Activated CD4-positive, alpha-beta memory T cell treated with anti-CD3 and anti-CD28 coated beads, Interleukin-2, amount 10 ng/mL, durations not matched to agents 7 days and 5 days (primary cell): ENCODE results near the gene OLIG1. TPM values are rescaled to one million over a fixed set of nuclear protein-coding genes. Genes with fewer than 3 reads are reported as not detected.

Experiments used
- CTCF ChIA-PET: fragments of 350-600 bp; sonication (Branson Sonifier 250); formaldehyde crosslinking; loops from one replicate; lab custom pipeline; 2021; ENCODE audit warnings: antibody characterized with exemption, inconsistent platforms; lab: Charles Lee
- POLR2A ChIA-PET: fragments of 350-600 bp; sonication (Branson Sonifier 250); formaldehyde crosslinking; loops from one replicate; lab custom pipeline; 2021; ENCODE audit warnings: antibody characterized with exemption; lab: Charles Lee
- DNase-seq: peaks from one replicate; pipeline ENCODE4 v3.0.0-alpha.2; 2020
- H3K27ac Mint-ChIP-seq: one replicate; pipeline ENCODE4 v1.8.0; 2021; ENCODE audit warnings: mild to moderate bottlenecking, mixed read lengths
- H3K27me3 Mint-ChIP-seq: one replicate; pipeline ENCODE4 v1.8.0; 2021; ENCODE audit warnings: mixed read lengths
- H3K36me3 Mint-ChIP-seq: one replicate; pipeline ENCODE4 v1.8.0; 2021; ENCODE audit warnings: low read depth, mixed read lengths
- H3K4me1 Mint-ChIP-seq: one replicate; pipeline ENCODE4 v1.8.0; 2021; ENCODE audit warnings: mixed read lengths
- H3K4me3 Mint-ChIP-seq: one replicate; pipeline ENCODE4 v1.8.0; 2021; ENCODE audit warnings: mild to moderate bottlenecking, mixed read lengths
- H3K9me3 Mint-ChIP-seq: one replicate; pipeline ENCODE4 v1.8.0; 2021; ENCODE audit warnings: mixed read lengths
- total RNA-seq, 2 experiments: library from RNA; stranded (reverse); gene quantifications; one replicate each; pipeline ENCODE4 v1.2.3, GENCODE V29; 2021

The OLIG1 gene
- total RNA-seq, 2 experiments from 2014 or later: not detected

- DNase-seq: no peak
- Mint-ChIP-seq H3K36me3 (no peaks in the 10 kb centered on the region), H3K4me1 (peaks cover 23% of the 10 kb centered on the region), H3K9me3 (no peaks in the 10 kb centered on the region), H3K27me3 (peaks cover 72% of the 10 kb centered on the region), H3K4me3 (no peak overlapping the region), H3K27ac (no peak overlapping the region)
- ChIA-PET CTCF (no interaction called here), POLR2A (no interaction called here)
Observed at GRCh38 chr21:33073636-33074035, 3.7 kb downstream of the OLIG1 start.

- ChIA-PET CTCF (no interaction called here), POLR2A (no interaction called here)
- no peaks in the 10 kb centered on the region for H3K36me3 Mint-ChIP-seq
- no peak for DNase-seq
- H3K27ac Mint-ChIP-seq: no peak overlapping the region
- no peaks in the 10 kb centered on the region for H3K9me3 Mint-ChIP-seq
- peaks cover 61% of the 10 kb centered on the region for H3K27me3 Mint-ChIP-seq
- H3K4me1 Mint-ChIP-seq: peaks cover 22% of the 10 kb centered on the region
- no peak overlapping the region for H3K4me3 Mint-ChIP-seq
Observed at GRCh38 chr21:33075128-33075527, 5.2 kb downstream of the OLIG1 start.

- peaks cover 66% of the 10 kb centered on the region for H3K27me3 Mint-ChIP-seq
- no peaks in the 10 kb centered on the region for H3K36me3 Mint-ChIP-seq
- H3K27ac Mint-ChIP-seq: no peak overlapping the region
- H3K4me1 Mint-ChIP-seq: peaks cover 22% of the 10 kb centered on the region
- ChIA-PET POLR2A (no interaction called here), CTCF (interaction anchor here (1.5 kb wide), 1 partner anchor 9 kb away, joined by 3 read pairs; no protein-coding TSS in a partner anchor)
- no peak for DNase-seq
- no peaks in the 10 kb centered on the region for H3K9me3 Mint-ChIP-seq
- H3K4me3 Mint-ChIP-seq: no peak overlapping the region
Observed at GRCh38 chr21:33075596-33076195, 5.8 kb downstream of the OLIG1 start.

- H3K36me3 Mint-ChIP-seq: no peaks in the 10 kb centered on the region
- H3K27me3 Mint-ChIP-seq: peaks cover 59% of the 10 kb centered on the region
- H3K4me1 Mint-ChIP-seq: peaks cover 13% of the 10 kb centered on the region
- no peak overlapping the region for H3K4me3 Mint-ChIP-seq
- H3K27ac Mint-ChIP-seq: no peak overlapping the region
- DNase-seq: no peak
- POLR2A ChIA-PET: no interaction called here
- H3K9me3 Mint-ChIP-seq: no peaks in the 10 kb centered on the region
- CTCF ChIA-PET: interaction anchor here (0.6 to 1.5 kb wide), 2 partner anchors 10 to 1159 kb away, joined by 3 read pairs; no protein-coding TSS in a partner anchor
Observed at GRCh38 chr21:33076600-33077329, 6.8 kb downstream of the OLIG1 start.

GRCh38 chr21:33078907-33079582 is 9.1 kb downstream of the OLIG1 start:
- DNase-seq: peak; percentile 53
- Mint-ChIP-seq H3K27ac (no peak overlapping the region), H3K36me3 (no peaks in the 10 kb centered on the region), H3K4me1 (peaks cover 9% of the 10 kb centered on the region), H3K4me3 (no peak overlapping the region), H3K27me3 (peaks cover 38% of the 10 kb centered on the region), H3K9me3 (no peaks in the 10 kb centered on the region)
- CTCF ChIA-PET: no interaction called here
- POLR2A ChIA-PET: no interaction called here

- Mint-ChIP-seq H3K4me3 (no peak overlapping the region), H3K4me1 (peaks cover 9% of the 10 kb centered on the region), H3K36me3 (no peaks in the 10 kb centered on the region), H3K27ac (no peak overlapping the region), H3K9me3 (no peaks in the 10 kb centered on the region), H3K27me3 (peaks cover 30% of the 10 kb centered on the region)
- DNase-seq: no peak
- POLR2A ChIA-PET: interaction anchor here (0.6 kb wide), 1 partner anchor 9 kb away, joined by 3 read pairs; no protein-coding TSS in a partner anchor
- CTCF ChIA-PET: interaction anchor here (1.2 kb wide), 1 partner anchor 140 kb away, joined by 3 read pairs; no protein-coding TSS in a partner anchor
Observed at GRCh38 chr21:33080376-33080775, 10.4 kb downstream of the OLIG1 start.

GRCh38 chr21:33080776-33081175 is 10.8 kb downstream of the OLIG1 start:
- H3K4me3 Mint-ChIP-seq: no peak overlapping the region
- ChIA-PET CTCF (interaction anchor here (1.2 kb wide), 1 partner anchor 140 kb away, joined by 3 read pairs; no protein-coding TSS in a partner anchor), POLR2A (interaction anchor here (0.6 kb wide), 1 partner anchor 9 kb away, joined by 3 read pairs; no protein-coding TSS in a partner anchor)
- H3K27me3 Mint-ChIP-seq: peaks cover 29% of the 10 kb centered on the region
- no peaks in the 10 kb centered on the region for H3K36me3 Mint-ChIP-seq
- no peak for DNase-seq
- H3K4me1 Mint-ChIP-seq: peaks cover 9% of the 10 kb centered on the region
- no peak overlapping the region for H3K27ac Mint-ChIP-seq
- H3K9me3 Mint-ChIP-seq: no peaks in the 10 kb centered on the region

GRCh38 chr21:33088384-33088783 is 18.4 kb downstream of the OLIG1 start:
- Mint-ChIP-seq H3K4me1 (no peaks in the 10 kb centered on the region), H3K4me3 (no peak overlapping the region), H3K9me3 (no peaks in the 10 kb centered on the region), H3K27ac (no peak overlapping the region), H3K36me3 (no peaks in the 10 kb centered on the region), H3K27me3 (peaks cover 8% of the 10 kb centered on the region)
- no peak for DNase-seq
- ChIA-PET POLR2A (no interaction called here), CTCF (interaction anchor here (1.1 kb wide), 1 partner anchor 8 kb away, joined by 3 read pairs; no protein-coding TSS in a partner anchor)

GRCh38 chr21:33089395-33090119 is 19.6 kb downstream of the OLIG1 start:
- Mint-ChIP-seq H3K4me3 (no peak overlapping the region), H3K27me3 (peaks cover 8% of the 10 kb centered on the region), H3K36me3 (no peaks in the 10 kb centered on the region), H3K27ac (no peak overlapping the region), H3K9me3 (no peaks in the 10 kb centered on the region), H3K4me1 (no peaks in the 10 kb centered on the region)
- no peak for DNase-seq
- ChIA-PET CTCF (no interaction called here), POLR2A (interaction anchor here (1.2 kb wide), 1 partner anchor 9 kb away, joined by 3 read pairs; no protein-coding TSS in a partner anchor)

- H3K9me3 Mint-ChIP-seq: no peaks in the 10 kb centered on the region
- H3K4me3 Mint-ChIP-seq: no peak overlapping the region
- peaks cover 13% of the 10 kb centered on the region for H3K27me3 Mint-ChIP-seq
- ChIA-PET POLR2A (no interaction called here), CTCF (interaction anchor here (0.7 to 1.3 kb wide), 2 partner anchors 9 to 13 kb away, joined by 3 to 5 read pairs; no protein-coding TSS in a partner anchor)
- H3K36me3 Mint-ChIP-seq: no peaks in the 10 kb centered on the region
- H3K4me1 Mint-ChIP-seq: no peaks in the 10 kb centered on the region
- H3K27ac Mint-ChIP-seq: no peak overlapping the region
- DNase-seq: no peak
Observed at GRCh38 chr21:33096426-33096825, 26.5 kb downstream of the OLIG1 start.

- no peak overlapping the region for H3K27ac Mint-ChIP-seq
- no peaks in the 10 kb centered on the region for H3K4me1 Mint-ChIP-seq
- peaks cover 19% of the 10 kb centered on the region for H3K27me3 Mint-ChIP-seq
- POLR2A ChIA-PET: no interaction called here
- H3K36me3 Mint-ChIP-seq: no peaks in the 10 kb centered on the region
- H3K4me3 Mint-ChIP-seq: no peak overlapping the region
- H3K9me3 Mint-ChIP-seq: no peaks in the 10 kb centered on the region
- CTCF ChIA-PET: no interaction called here
- DNase-seq: no peak
Observed at GRCh38 chr21:33099131-33099530, 29.2 kb downstream of the OLIG1 start.

- H3K4me1 Mint-ChIP-seq: no peaks in the 10 kb centered on the region
- H3K9me3 Mint-ChIP-seq: no peaks in the 10 kb centered on the region
- no peak overlapping the region for H3K27ac Mint-ChIP-seq
- POLR2A ChIA-PET: no interaction called here
- CTCF ChIA-PET: no interaction called here
- H3K4me3 Mint-ChIP-seq: no peak overlapping the region
- H3K36me3 Mint-ChIP-seq: no peaks in the 10 kb centered on the region
- no peak for DNase-seq
- peaks cover 26% of the 10 kb centered on the region for H3K27me3 Mint-ChIP-seq
Observed at GRCh38 chr21:33101300-33101911, 31.5 kb downstream of the OLIG1 start.
